ENCODE data around the gene GTF2H1. TPM values are rescaled to one million over a fixed set of nuclear protein-coding genes. Genes with fewer than 3 reads are reported as not detected.

The GTF2H1 gene
- total RNA-seq, 1 donor from 2014 or later = 47.8 TPM

DNA sequence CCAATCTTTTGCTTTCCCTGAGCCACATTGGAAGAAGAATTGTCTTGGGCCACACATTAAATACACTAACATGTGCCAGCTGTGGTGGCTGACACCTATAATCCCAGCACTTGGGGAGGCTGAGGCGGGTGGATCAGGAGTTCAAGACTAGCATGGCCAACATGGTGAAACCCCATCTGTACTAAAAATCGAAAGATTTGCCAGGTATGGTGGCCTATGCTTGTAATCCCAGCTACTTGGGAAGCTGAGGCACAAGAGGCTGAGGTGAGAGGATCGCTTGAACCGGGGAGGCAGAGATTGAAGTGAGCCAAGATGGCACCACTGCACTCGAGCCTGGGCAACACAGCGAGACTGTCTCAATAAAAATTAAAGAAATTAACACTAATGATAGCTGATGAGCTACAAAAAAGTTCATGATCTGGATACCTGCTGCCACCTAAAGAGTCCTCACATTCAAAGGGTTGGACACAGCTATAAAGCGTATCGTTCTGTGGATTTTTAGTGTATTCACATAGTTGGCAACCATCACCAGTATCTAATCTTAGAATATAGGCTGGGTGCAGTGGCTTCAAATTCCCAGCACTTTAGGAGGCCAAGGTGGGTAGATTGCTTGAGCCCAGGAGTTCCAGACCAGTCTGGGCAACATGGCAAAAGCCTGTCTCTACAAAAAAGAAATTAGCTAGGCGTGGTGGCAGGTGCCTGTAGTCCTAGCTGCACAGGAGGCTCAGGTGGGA, 86.4 kb downstream of the GTF2H1 start:
- no peaks in the 10 kb centered on the region for H3K27me3 ChIP-seq (ENCODE audit: insufficient read depth, low read length)
- DNase-seq (ENCODE audit: low read depth) = no peak
- no peak overlapping the region for H3K9ac ChIP-seq (ENCODE audit: low read length)
- H3K4me3 ChIP-seq (ENCODE audit: insufficient read depth, low read depth, low read length) = no peak overlapping the region
- Mint-ChIP-seq H3K27me3 (ENCODE audit: low read depth, unreplicated experiment) (no peaks in the 10 kb centered on the region), H3K27ac (ENCODE audit: unreplicated experiment) (no peak overlapping the region), H3K4me3 (ENCODE audit: unreplicated experiment) (no peak overlapping the region), H3K4me1 (ENCODE audit: low read depth, unreplicated experiment) (peaks cover 5% of the 10 kb centered on the region), H3K9me3 (ENCODE audit: unreplicated experiment) (no peaks in the 10 kb centered on the region), H3K36me3 (ENCODE audit: low read depth, unreplicated experiment) (peaks cover 8% of the 10 kb centered on the region)
- peaks cover 9% of the 10 kb centered on the region for H4K20me1 ChIP-seq (ENCODE audit: insufficient read depth, low read length)
- no peak for FAIRE-seq
- H3K4me1 ChIP-seq (ENCODE audit: insufficient read depth, low read length) = no peaks in the 10 kb centered on the region
- no peak overlapping the region for H3K27ac ChIP-seq (ENCODE audit: low read depth, low read length)
- no peak overlapping the region for H3K4me2 ChIP-seq (ENCODE audit: low read length)
- H2AFZ ChIP-seq (ENCODE audit: low read depth, low read length) = no peak overlapping the region
- TF ChIP-seq, protein P1, sequence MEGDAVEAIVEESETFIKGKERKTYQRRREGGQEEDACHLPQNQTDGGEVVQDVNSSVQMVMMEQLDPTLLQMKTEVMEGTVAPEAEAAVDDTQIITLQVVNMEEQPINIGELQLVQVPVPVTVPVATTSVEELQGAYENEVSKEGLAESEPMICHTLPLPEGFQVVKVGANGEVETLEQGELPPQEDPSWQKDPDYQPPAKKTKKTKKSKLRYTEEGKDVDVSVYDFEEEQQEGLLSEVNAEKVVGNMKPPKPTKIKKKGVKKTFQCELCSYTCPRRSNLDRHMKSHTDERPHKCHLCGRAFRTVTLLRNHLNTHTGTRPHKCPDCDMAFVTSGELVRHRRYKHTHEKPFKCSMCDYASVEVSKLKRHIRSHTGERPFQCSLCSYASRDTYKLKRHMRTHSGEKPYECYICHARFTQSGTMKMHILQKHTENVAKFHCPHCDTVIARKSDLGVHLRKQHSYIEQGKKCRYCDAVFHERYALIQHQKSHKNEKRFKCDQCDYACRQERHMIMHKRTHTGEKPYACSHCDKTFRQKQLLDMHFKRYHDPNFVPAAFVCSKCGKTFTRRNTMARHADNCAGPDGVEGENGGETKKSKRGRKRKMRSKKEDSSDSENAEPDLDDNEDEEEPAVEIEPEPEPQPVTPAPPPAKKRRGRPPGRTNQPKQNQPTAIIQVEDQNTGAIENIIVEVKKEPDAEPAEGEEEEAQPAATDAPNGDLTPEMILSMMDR (IDR thresholded peaks at IDR 0.05; ENCODE audit: insufficient read depth, low read depth, low read length) = no peak
- TF ChIP-seq EZH2 (IDR thresholded peaks at IDR 0.05; ENCODE audit: insufficient read depth, low read length) = no peak
- no peaks in the 10 kb centered on the region for H3K9me3 ChIP-seq (ENCODE audit: insufficient read depth, low read depth, low read length)
- no peaks in the 10 kb centered on the region for H3K79me2 ChIP-seq (ENCODE audit: insufficient read depth, low read length)
- H3K36me3 ChIP-seq (ENCODE audit: insufficient read depth, low read length) = peaks cover 34% of the 10 kb centered on the region

DNA sequence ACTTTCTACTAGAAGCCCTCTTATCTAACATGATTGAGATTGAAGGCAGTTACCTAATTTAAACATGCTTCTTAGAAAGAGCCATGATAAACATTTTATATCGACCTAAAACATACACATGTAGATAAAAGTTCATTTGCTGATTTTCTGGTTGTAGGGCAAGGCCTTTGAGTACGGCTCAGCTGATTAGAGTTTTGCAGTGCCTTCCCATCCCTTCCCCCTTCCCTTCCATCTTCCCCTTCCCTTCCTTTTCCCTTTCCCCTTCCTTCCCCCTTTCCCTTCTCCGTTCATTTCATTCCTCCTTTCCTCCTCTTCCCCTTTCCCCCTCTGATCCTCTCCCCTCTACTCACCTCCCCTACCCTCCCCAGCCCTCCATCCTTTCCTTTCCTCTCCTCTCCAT, 94.1 kb downstream of the GTF2H1 start:
- DNase-seq (ENCODE audit: low read depth) = no peak
- Histone ChIP-seq H3K9me3 (ENCODE audit: insufficient read depth, low read depth, low read length) (no peaks in the 10 kb centered on the region), H3K27ac (ENCODE audit: low read depth, low read length) (no peak overlapping the region), H3K4me1 (ENCODE audit: insufficient read depth, low read length) (no peaks in the 10 kb centered on the region), H3K79me2 (ENCODE audit: insufficient read depth, low read length) (no peaks in the 10 kb centered on the region), H3K9ac (ENCODE audit: low read length) (no peak overlapping the region), H3K4me3 (ENCODE audit: insufficient read depth, low read depth, low read length) (no peak overlapping the region), H3K36me3 (ENCODE audit: insufficient read depth, low read length) (no peaks in the 10 kb centered on the region), H3K27me3 (ENCODE audit: insufficient read depth, low read length) (no peaks in the 10 kb centered on the region), H3K4me2 (ENCODE audit: low read length) (no peak overlapping the region), H4K20me1 (ENCODE audit: insufficient read depth, low read length) (no peaks in the 10 kb centered on the region), H2AFZ (ENCODE audit: low read depth, low read length) (no peak overlapping the region)
- no peak overlapping the region for H3K4me3 Mint-ChIP-seq (ENCODE audit: unreplicated experiment)
- FAIRE-seq = no peak
- no peaks in the 10 kb centered on the region for H3K4me1 Mint-ChIP-seq (ENCODE audit: low read depth, unreplicated experiment)
- H3K27me3 Mint-ChIP-seq (ENCODE audit: low read depth, unreplicated experiment) = no peaks in the 10 kb centered on the region
- no peak overlapping the region for H3K27ac Mint-ChIP-seq (ENCODE audit: unreplicated experiment)
- H3K9me3 Mint-ChIP-seq (ENCODE audit: unreplicated experiment) = no peaks in the 10 kb centered on the region
- TF ChIP-seq, protein P1 (IDR thresholded peaks at IDR 0.05; ENCODE audit: insufficient read depth, low read depth, low read length) = no peak
- TF ChIP-seq EZH2 (IDR thresholded peaks at IDR 0.05; ENCODE audit: insufficient read depth, low read length) = no peak
- H3K36me3 Mint-ChIP-seq (ENCODE audit: low read depth, unreplicated experiment) = no peaks in the 10 kb centered on the region

Small RNAs within 50 kb of the gene (microRNA-seq; reads per million reads assigned to microRNA genes)
- gene MIR3159 = not detected

Other genes starting within 250 kb of the GTF2H1 start
- gene SAAL1, start 216.5 kb upstream of the GTF2H1 start, total RNA-seq = 13.1 and 13.4 TPM in 2 replicates
- gene MRGPRX3, start 190.0 kb upstream of the GTF2H1 start, total RNA-seq = not detected in 2 replicates
- not detected in 2 replicates for gene MRGPRX4, start 149.7 kb upstream of the GTF2H1 start, total RNA-seq
- not detected in 2 replicates for gene SAA4, start 85.8 kb upstream of the GTF2H1 start, total RNA-seq
- gene SAA2, start 73.9 kb upstream of the GTF2H1 start, total RNA-seq = not detected in 2 replicates
- 0.43 TPM in 1 of 2 replicates, not detected in the other for gene SAA1, start 56.3 kb upstream of the GTF2H1 start, total RNA-seq
- gene HPS5, start 427 bp upstream of the GTF2H1 start, total RNA-seq = 22.6 and 28.0 TPM in 2 replicates
- 852 and 929 TPM in 2 replicates for gene LDHA, start 72.0 kb downstream of the GTF2H1 start, total RNA-seq
- not detected in 2 replicates for gene LDHC, start 89.8 kb downstream of the GTF2H1 start, total RNA-seq
- gene LDHAL6A, start 133.3 kb downstream of the GTF2H1 start, total RNA-seq = not detected in 2 replicates
- 53.1 and 58.5 TPM in 2 replicates for gene TSG101, start 204.4 kb downstream of the GTF2H1 start, total RNA-seq

Data from astrocyte (in vitro differentiated cells and primary cell).